GM18499 (cell line): ENCODE measurements around the gene STK17B.

ENCODE experiments used
- ATAC-seq: cut with Tn5 transposase; IDR thresholded peaks from one replicate; pipeline ENCODE4 v1.9.1; 2021; ENCODE audit warnings: moderate number of reproducible peaks; ENCODE audit not compliant: insufficient read depth, unreplicated experiment

Gene STK17B

GRCh38 chr2:196186266-196186980 lies 15.0 kb upstream of the STK17B start:
- ATAC-seq = no peak

GRCh38 chr2:196184921-196185320 lies 13.5 kb upstream of the STK17B start:
- no peak for ATAC-seq

GRCh38 chr2:196183528-196184231 lies 12.3 kb upstream of the STK17B start:
- ATAC-seq = no peak

- peak; percentile 12 for ATAC-seq
Observed at GRCh38 chr2:196183172-196183473, 11.7 kb upstream of the STK17B start.

GRCh38 chr2:196182439-196183171 lies 11.2 kb upstream of the STK17B start:
- ATAC-seq = peak; percentile 88

- ATAC-seq = no peak
Observed at GRCh38 chr2:196181484-196181883, 10.1 kb upstream of the STK17B start.

GRCh38 chr2:196177124-196177523 lies 5.7 kb upstream of the STK17B start:
- no peak for ATAC-seq

GRCh38 chr2:196176142-196176738 lies 4.9 kb upstream of the STK17B start:
- peak; percentile 58 for ATAC-seq

- no peak for ATAC-seq
Observed at GRCh38 chr2:196174404-196174803, 3.0 kb upstream of the STK17B start.

- no peak for ATAC-seq
Observed at GRCh38 chr2:196173505-196173904, 2.1 kb upstream of the STK17B start.

GRCh38 chr2:196172951-196173350 lies 1.6 kb upstream of the STK17B start:
- ATAC-seq = no peak

- no peak for ATAC-seq
Observed at GRCh38 chr2:196171946-196172345, 568 bp upstream of the STK17B start.

- no peak for ATAC-seq
Observed at GRCh38 chr2:196170606-196171247, 651 bp downstream of the STK17B start.

GRCh38 chr2:196170213-196170605 lies 1.2 kb downstream of the STK17B start:
- no peak for ATAC-seq

- no peak for ATAC-seq
Observed at GRCh38 chr2:196169516-196169915, 1.9 kb downstream of the STK17B start.

GRCh38 chr2:196168181-196168580 lies 3.2 kb downstream of the STK17B start:
- ATAC-seq = no peak

GRCh38 chr2:196167666-196168065 lies 3.7 kb downstream of the STK17B start:
- no peak for ATAC-seq

GRCh38 chr2:196166876-196167275 lies 4.5 kb downstream of the STK17B start:
- no peak for ATAC-seq

GRCh38 chr2:196165016-196165415 lies 6.4 kb downstream of the STK17B start:
- no peak for ATAC-seq

GRCh38 chr2:196163285-196163684 lies 8.1 kb downstream of the STK17B start:
- no peak for ATAC-seq
